Measurements from ENCODE around the gene FARP2. TPM values are rescaled to one million over a fixed set of nuclear protein-coding genes. Genes with fewer than 3 reads are reported as not detected.

Gene FARP2
- total and polyA plus RNA-seq, 2 of the 13 experiments (the other 11 are each of a cell fraction or from before 2014, with no cell fraction given) = 28.0 to 45.4 TPM

DNA sequence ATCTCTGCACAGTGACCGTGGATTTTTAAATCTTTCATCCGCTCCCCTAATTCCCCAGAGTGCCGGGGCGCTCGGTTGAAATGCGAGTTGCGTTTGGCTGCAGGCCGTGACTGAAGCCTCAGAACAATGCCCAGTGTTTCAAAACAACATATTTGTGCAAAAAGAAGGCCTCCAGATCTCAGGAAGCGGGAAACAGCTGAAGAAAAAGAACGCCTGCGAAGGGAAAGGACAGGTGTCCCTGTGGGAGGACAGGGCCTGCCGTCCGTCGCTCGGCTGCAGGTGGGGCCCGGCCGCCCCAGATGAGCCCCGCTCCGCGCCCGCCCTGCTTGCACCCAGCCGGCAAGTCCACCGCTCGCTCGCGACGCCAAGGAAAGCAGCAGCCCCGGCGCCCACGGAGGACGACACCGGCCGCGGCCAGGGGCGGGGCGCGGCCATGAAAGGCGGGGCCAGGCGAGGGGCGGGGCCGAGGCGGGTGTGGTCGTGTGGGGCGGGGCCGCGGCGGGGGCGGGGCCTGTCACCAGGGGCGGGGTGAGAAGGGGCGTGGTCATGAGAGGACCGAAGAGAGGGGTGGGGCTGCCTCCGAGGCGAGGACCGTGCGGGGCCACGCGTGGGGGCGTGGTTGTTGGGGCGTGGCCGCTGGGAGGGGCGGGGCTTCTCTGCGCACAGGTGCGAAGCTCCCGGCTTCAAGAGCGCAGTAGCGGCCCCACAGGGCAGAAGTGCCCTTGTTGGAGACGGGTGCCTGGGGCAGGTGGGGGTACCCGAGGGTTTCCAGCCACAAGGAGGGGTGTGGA is 184.9 kb downstream of the FARP2 start:
- no peak for FAIRE-seq
- Histone ChIP-seq H2AFZ (ENCODE audit: low read length) (peak overlapping the region; percentile 39), H3K4me1 (ENCODE audit: insufficient read depth, low read length) (peaks cover 47% of the 10 kb centered on the region), H3K27me3 (ENCODE audit: control insufficient read depth in 1 of 2, insufficient read depth in 2 of 2, low read length in 2 of 2) (peaks cover 4 to 31% of the 10 kb centered on the region in 2 experiments; a peak in 4 of 5 replicates), H3K4me3 (replicated peaks in 1 of 3; ENCODE audit: insufficient read depth in 1 of 3, low read depth in 2 of 3, low read length in 3 of 3) (peak overlapping the region; percentile 59 to 79 (median 65)), H3K79me2 (ENCODE audit: insufficient read depth, low read length) (no peaks in the 10 kb centered on the region), H3K36me3 (replicated peaks in 1 of 2; ENCODE audit: control insufficient read depth in 1 of 2, insufficient read depth in 2 of 2, low read length in 2 of 2) (no peaks in the 10 kb centered on the region), H3K9me3 (ENCODE audit: low read length) (no peaks in the 10 kb centered on the region), H3K27ac (ENCODE audit: extremely low read length, insufficient read depth, low read length) (no peak overlapping the region), H3K9ac (ENCODE audit: insufficient read depth, low read depth, low read length) (peak overlapping the region; percentile 61), H3K4me2 (ENCODE audit: low read depth, low read length) (peak overlapping the region; percentile 91), H4K20me1 (ENCODE audit: insufficient read depth, low read length) (no peaks in the 10 kb centered on the region)
- no TSS peak for BruUV-seq (replicated peaks)
- POLR2A ChIA-PET = interaction anchor here (1.4 kb wide), 1 partner anchor 226 kb away, joined by 4 read pairs; the partner anchor contains the start of genes HDLBP and SEPTIN2
- in situ Hi-C loops (cut with HindIII; ENCODE audit: extremely low pct_ligation_motif_present, low pct_unique_long_range_greater_than_20kb) (no loop called here), intact Hi-C loops (cut with micrococcal nuclease; ENCODE audit: unreplicated experiment) (no loop called here)
- peak; percentile 53 for ATAC-seq
- WGBS (ENCODE audit: low lambda C conversion rate) = 17% methylated on average over 65 of the region's 68 CpGs
- CTCF ChIA-PET (ENCODE audit: low intra/inter-chr PET ratio, low total read pairs) = no interaction called here
- no peak for DNase-seq (ENCODE audit: low spot score)
- no peak for TF ChIP-seq PAF1 (CRISPR knock-in tag; IDR thresholded peaks at IDR 0.05)
- 0 out of 2 replicates have a peak, but pooled peaks have one; percentile 39 for TF ChIP-seq KLF15 (CRISPR knock-in tag; IDR thresholded peaks at IDR 0.05; ENCODE audit: borderline replicate concordance)
- TF ChIP-seq, protein P1, sequence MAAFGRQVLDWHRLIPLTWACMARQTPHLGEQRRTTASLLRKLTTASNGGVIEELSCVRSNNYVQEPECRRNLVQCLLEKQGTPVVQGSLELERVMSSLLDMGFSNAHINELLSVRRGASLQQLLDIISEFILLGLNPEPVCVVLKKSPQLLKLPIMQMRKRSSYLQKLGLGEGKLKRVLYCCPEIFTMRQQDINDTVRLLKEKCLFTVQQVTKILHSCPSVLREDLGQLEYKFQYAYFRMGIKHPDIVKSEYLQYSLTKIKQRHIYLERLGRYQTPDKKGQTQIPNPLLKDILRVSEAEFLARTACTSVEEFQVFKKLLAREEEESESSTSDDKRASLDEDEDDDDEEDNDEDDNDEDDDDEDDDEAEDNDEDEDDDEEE (CRISPR knock-in tag; IDR thresholded peaks at IDR 0.05) = no peak
- TF ChIP-seq, protein P2, sequence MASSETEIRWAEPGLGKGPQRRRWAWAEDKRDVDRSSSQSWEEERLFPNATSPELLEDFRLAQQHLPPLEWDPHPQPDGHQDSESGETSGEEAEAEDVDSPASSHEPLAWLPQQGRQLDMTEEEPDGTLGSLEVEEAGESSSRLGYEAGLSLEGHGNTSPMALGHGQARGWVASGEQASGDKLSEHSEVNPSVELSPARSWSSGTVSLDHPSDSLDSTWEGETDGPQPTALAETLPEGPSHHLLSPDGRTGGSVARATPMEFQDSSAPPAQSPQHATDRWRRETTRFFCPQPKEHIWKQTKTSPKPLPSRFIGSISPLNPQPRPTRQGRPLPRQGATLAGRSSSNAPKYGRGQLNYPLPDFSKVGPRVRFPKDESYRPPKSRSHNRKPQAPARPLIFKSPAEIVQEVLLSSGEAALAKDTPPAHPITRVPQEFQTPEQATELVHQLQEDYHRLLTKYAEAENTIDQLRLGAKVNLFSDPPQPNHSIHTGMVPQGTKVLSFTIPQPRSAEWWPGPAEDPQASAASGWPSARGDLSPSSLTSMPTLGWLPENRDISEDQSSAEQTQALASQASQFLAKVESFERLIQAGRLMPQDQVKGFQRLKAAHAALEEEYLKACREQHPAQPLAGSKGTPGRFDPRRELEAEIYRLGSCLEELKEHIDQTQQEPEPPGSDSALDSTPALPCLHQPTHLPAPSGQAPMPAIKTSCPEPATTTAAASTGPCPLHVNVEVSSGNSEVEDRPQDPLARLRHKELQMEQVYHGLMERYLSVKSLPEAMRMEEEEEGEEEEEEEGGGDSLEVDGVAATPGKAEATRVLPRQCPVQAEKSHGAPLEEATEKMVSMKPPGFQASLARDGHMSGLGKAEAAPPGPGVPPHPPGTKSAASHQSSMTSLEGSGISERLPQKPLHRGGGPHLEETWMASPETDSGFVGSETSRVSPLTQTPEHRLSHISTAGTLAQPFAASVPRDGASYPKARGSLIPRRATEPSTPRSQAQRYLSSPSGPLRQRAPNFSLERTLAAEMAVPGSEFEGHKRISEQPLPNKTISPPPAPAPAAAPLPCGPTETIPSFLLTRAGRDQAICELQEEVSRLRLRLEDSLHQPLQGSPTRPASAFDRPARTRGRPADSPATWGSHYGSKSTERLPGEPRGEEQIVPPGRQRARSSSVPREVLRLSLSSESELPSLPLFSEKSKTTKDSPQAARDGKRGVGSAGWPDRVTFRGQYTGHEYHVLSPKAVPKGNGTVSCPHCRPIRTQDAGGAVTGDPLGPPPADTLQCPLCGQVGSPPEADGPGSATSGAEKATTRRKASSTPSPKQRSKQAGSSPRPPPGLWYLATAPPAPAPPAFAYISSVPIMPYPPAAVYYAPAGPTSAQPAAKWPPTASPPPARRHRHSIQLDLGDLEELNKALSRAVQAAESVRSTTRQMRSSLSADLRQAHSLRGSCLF (CRISPR knock-in tag; IDR thresholded peaks at IDR 0.05; ENCODE audit: borderline replicate concordance) = no peak
- peak; percentile 30 for TF ChIP-seq MED8 (CRISPR knock-in tag; IDR thresholded peaks at IDR 0.05; ENCODE audit: insufficient replicate concordance)
- no peak for TF ChIP-seq MXD4 (CRISPR knock-in tag; IDR thresholded peaks at IDR 0.05)
- no peak for TF ChIP-seq ERF (CRISPR knock-in tag; IDR thresholded peaks at IDR 0.05)
- TF ChIP-seq ZNF607 (CRISPR knock-in tag; IDR thresholded peaks at IDR 0.05; ENCODE audit: borderline replicate concordance) = peak; percentile 59; the same call in 1 of the 2 replicates
- TF ChIP-seq TBX2 (CRISPR knock-in tag; IDR thresholded peaks at IDR 0.05; ENCODE audit: borderline replicate concordance) = no peak
- TF ChIP-seq ZNF670 (CRISPR knock-in tag; IDR thresholded peaks at IDR 0.05; ENCODE audit: borderline replicate concordance) = no peak; the same call in 1 of the 2 replicates
- no peak for TF ChIP-seq SOX6 (IDR thresholded peaks at IDR 0.05)
- TF ChIP-seq SOX6 (CRISPR knock-in tag; IDR thresholded peaks at IDR 0.05) = peak; percentile 17; the same call in 1 of the 2 replicates
- 0 out of 2 replicates have a peak, but pooled peaks have one; percentile 22 for TF ChIP-seq ZNF761 (CRISPR knock-in tag; conservative IDR thresholded peaks at IDR 0.05)
- TF ChIP-seq, protein P3, sequence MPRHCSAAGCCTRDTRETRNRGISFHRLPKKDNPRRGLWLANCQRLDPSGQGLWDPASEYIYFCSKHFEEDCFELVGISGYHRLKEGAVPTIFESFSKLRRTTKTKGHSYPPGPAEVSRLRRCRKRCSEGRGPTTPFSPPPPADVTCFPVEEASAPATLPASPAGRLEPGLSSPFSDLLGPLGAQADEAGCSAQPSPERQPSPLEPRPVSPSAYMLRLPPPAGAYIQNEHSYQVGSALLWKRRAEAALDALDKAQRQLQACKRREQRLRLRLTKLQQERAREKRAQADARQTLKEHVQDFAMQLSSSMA (CRISPR knock-in tag; IDR thresholded peaks at IDR 0.05) = no peak
- TF ChIP-seq, protein P4, sequence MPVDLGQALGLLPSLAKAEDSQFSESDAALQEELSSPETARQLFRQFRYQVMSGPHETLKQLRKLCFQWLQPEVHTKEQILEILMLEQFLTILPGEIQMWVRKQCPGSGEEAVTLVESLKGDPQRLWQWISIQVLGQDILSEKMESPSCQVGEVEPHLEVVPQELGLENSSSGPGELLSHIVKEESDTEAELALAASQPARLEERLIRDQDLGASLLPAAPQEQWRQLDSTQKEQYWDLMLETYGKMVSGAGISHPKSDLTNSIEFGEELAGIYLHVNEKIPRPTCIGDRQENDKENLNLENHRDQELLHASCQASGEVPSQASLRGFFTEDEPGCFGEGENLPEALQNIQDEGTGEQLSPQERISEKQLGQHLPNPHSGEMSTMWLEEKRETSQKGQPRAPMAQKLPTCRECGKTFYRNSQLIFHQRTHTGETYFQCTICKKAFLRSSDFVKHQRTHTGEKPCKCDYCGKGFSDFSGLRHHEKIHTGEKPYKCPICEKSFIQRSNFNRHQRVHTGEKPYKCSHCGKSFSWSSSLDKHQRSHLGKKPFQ (CRISPR knock-in tag; IDR thresholded peaks at IDR 0.05; ENCODE audit: insufficient replicate concordance) = no peak

All from HepG2 (cell line).